Mesodermal cell (in vitro differentiated cells): ENCODE data around the gene KRT6B.
"Not testable (repeated sequence)": the region's sequence is repeated elsewhere in the genome, so short reads cannot be mapped to it uniquely, and the experiment has no call there.

Experiments used
- H3K27ac ChIP-seq: 2 replicates; pipeline ENCODE4 v1.7.0; 2013; ENCODE audit warnings: mild to moderate bottlenecking, low read depth, low read length, moderate library complexity; ENCODE audit not compliant: severe bottlenecking
- H3K36me3 ChIP-seq: 2 replicates; pipeline ENCODE4 v1.7.1; 2013; ENCODE audit warnings: mild to moderate bottlenecking, low read length, moderate library complexity; ENCODE audit not compliant: control insufficient read depth, insufficient read depth
- H3K4me1 ChIP-seq: one replicate; pipeline ENCODE4 v1.7.1; 2013; ENCODE audit warnings: mild to moderate bottlenecking, low read length; ENCODE audit not compliant: insufficient read depth, control insufficient read depth, poor library complexity, severe bottlenecking
- H3K4me3 ChIP-seq: 2 replicates; pipeline ENCODE4 v1.7.0; 2013; ENCODE audit warnings: low read length, control low read depth, mild to moderate bottlenecking; ENCODE audit not compliant: insufficient read depth, poor library complexity, severe bottlenecking; ENCODE audit errors: extremely low read depth
- H3K9me3 ChIP-seq: 2 replicates; pipeline ENCODE4 v1.7.1; 2013; ENCODE audit warnings: mild to moderate bottlenecking, low read length, moderate library complexity; ENCODE audit not compliant: control insufficient read depth
- WGBS, 2 experiments: methylation state at CpG; one replicate each; pipeline ENCODE4 v1.1.5; 2013; ENCODE audit warnings: missing lambda C conversion rate in 2 of 2; ENCODE audit not compliant: insufficient coverage in 2 of 2; 5-methylcytosine and 5-hydroxymethylcytosine counted together

KRT6B gene

GRCh38 chr12:52411815-52412214 is 40.1 kb downstream of the KRT6B start:
- 95 to 97% methylated on average over 6 to 7 of the region's 10 CpGs for WGBS, 2 experiments
- Histone ChIP-seq H3K4me1 (no peaks in the 10 kb centered on the region), H3K9me3 (no peaks in the 10 kb centered on the region), H3K36me3 (no peaks in the 10 kb centered on the region), H3K4me3 (no peak overlapping the region), H3K27ac (no peak overlapping the region)

GRCh38 chr12:52410589-52411248 is 41.2 kb downstream of the KRT6B start:
- WGBS, 2 experiments = no CpG with 5 or more reads among the region's 1 CpG
- H3K36me3 ChIP-seq, H3K4me3 ChIP-seq: not testable (repeated sequence)

GRCh38 chr12:52407918-52408317 is 44.0 kb downstream of the KRT6B start:
- H3K4me3 ChIP-seq = no peak overlapping the region
- no peaks in the 10 kb centered on the region for H3K36me3 ChIP-seq
- 89 to 92% methylated on average over 4 of the region's 5 CpGs for WGBS, 2 experiments

More at GRCh38 chr12:52410589-52411248, 41.2 kb downstream of the KRT6B start:
- H3K9me3 ChIP-seq, H3K27ac ChIP-seq, H3K4me1 ChIP-seq: not testable (repeated sequence)

GRCh38 chr12:52405922-52406385 is 46.0 kb downstream of the KRT6B start, which contains the start of gene KRT82:
Gene KRT82 (minus strand): TSS chr12:52406335. CDS start chr12:52406277, 58 bp downstream.
- Histone ChIP-seq H3K9me3 (no peaks in the 10 kb centered on the region), H3K4me3 (no peak within 1 kb of the TSS), H3K4me1 (no peaks in the 10 kb centered on the region), H3K27ac (no peak within 1 kb of the TSS), H3K36me3 (no peaks in the 10 kb centered on the region)
- 90 to 96% methylated on average over 11 to 13 of the region's 14 CpGs for WGBS, 2 experiments

More at GRCh38 chr12:52407918-52408317, 44.0 kb downstream of the KRT6B start:
- Histone ChIP-seq H3K27ac (no peak overlapping the region), H3K9me3 (no peaks in the 10 kb centered on the region), H3K4me1 (no peaks in the 10 kb centered on the region)

- Histone ChIP-seq H3K4me3 (no peak overlapping the region), H3K9me3 (no peaks in the 10 kb centered on the region), H3K4me1 (no peaks in the 10 kb centered on the region), H3K36me3 (no peaks in the 10 kb centered on the region), H3K27ac (no peak overlapping the region)
- WGBS, 2 experiments = 84 to 100% methylated on average over 2 to 3 of the region's 3 CpGs
These were observed 47.0 kb downstream of the KRT6B start for GRCh38 chr12:52404951-52405350.

GRCh38 chr12:52403561-52403960 is 48.4 kb downstream of the KRT6B start:
- Histone ChIP-seq H3K4me3 (no peak overlapping the region), H3K9me3 (no peaks in the 10 kb centered on the region), H3K36me3 (no peaks in the 10 kb centered on the region), H3K4me1 (no peaks in the 10 kb centered on the region), H3K27ac (no peak overlapping the region)
- WGBS, 2 experiments = 91 to 97% methylated on average over 8 to 9 of the region's 9 CpGs

GRCh38 chr12:52402873-52403540 is 48.9 kb downstream of the KRT6B start:
- Histone ChIP-seq H3K27ac (no peak overlapping the region), H3K9me3 (no peaks in the 10 kb centered on the region), H3K4me1 (no peaks in the 10 kb centered on the region), H3K4me3 (no peak overlapping the region), H3K36me3 (no peaks in the 10 kb centered on the region)
- 51 to 61% methylated on average over 2 to 3 of the region's 3 CpGs for WGBS, 2 experiments

- Histone ChIP-seq H3K4me1 (no peaks in the 10 kb centered on the region), H3K9me3 (no peaks in the 10 kb centered on the region), H3K4me3 (no peak overlapping the region), H3K36me3 (no peaks in the 10 kb centered on the region), H3K27ac (no peak overlapping the region)
- 100% methylated on average over 1 of the region's 2 CpGs for WGBS, 2 experiments
These were observed 49.6 kb downstream of the KRT6B start for GRCh38 chr12:52402377-52402776.

GRCh38 chr12:52401926-52402325 is 50.0 kb downstream of the KRT6B start:
- Histone ChIP-seq H3K27ac (no peak overlapping the region), H3K4me3 (no peak overlapping the region), H3K4me1 (no peaks in the 10 kb centered on the region), H3K9me3 (no peaks in the 10 kb centered on the region), H3K36me3 (no peaks in the 10 kb centered on the region)
- 82 to 96% methylated on average over 3 to 4 of the region's 4 CpGs for WGBS, 2 experiments

- 86 to 88% methylated on average over 4 to 5 of the region's 5 CpGs for WGBS, 2 experiments
- no peaks in the 10 kb centered on the region for H3K4me1 ChIP-seq
- H3K27ac ChIP-seq = no peak overlapping the region
- H3K9me3 ChIP-seq = no peaks in the 10 kb centered on the region
- H3K36me3 ChIP-seq = no peaks in the 10 kb centered on the region
- H3K4me3 ChIP-seq = no peak overlapping the region
These were observed 50.4 kb downstream of the KRT6B start for GRCh38 chr12:52401526-52401925.

GRCh38 chr12:52400906-52401305 is 51.0 kb downstream of the KRT6B start:
- H3K4me3 ChIP-seq = no peak overlapping the region
- no peak overlapping the region for H3K27ac ChIP-seq
- no peaks in the 10 kb centered on the region for H3K36me3 ChIP-seq
- no peaks in the 10 kb centered on the region for H3K4me1 ChIP-seq
- no peaks in the 10 kb centered on the region for H3K9me3 ChIP-seq
- 90 to 92% methylated on average over 8 to 9 of the region's 9 CpGs for WGBS, 2 experiments
